ENCODE results near the gene RAP1GAP2.
A peak's percentile ranks its signal among the peaks of the same experiment; 100 is the strongest.
"Not testable (repeated sequence)": the region's sequence is repeated elsewhere in the genome, so short reads cannot be mapped to it uniquely, and the experiment has no call there.

RAP1GAP2 gene

DNA sequence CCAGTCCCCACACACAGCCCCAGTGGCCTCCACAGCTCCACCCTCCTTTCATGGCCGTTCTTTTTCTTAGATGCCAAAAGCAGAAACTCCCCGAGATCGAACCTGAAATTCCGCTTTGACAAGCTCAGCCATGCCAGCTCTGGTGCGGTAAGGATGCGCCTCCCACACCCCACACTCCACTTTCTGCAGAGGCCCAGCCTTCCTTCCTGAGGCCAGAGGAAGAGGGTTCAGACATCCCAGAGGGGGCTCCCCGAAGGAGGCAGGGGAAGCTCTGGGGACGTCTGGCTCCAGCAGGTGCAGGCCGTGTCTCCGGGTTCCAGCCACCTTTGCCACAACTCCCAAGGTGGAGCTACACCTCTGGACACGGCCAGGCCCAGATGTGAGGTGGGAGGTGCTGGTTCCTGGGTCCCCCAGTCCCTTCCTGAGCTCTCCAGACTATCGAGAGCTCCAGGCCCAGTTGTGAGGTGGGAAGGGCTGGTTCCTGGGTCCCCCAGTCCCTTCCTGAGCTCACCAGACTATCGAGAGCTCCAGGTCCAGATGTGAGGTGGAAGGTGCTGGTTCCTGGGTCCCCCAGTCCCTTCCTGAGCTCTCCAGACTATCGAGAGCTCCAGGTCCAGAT is 234.7 kb downstream of the RAP1GAP2 start:
- DNase-seq = not testable (repeated sequence)

DNA sequence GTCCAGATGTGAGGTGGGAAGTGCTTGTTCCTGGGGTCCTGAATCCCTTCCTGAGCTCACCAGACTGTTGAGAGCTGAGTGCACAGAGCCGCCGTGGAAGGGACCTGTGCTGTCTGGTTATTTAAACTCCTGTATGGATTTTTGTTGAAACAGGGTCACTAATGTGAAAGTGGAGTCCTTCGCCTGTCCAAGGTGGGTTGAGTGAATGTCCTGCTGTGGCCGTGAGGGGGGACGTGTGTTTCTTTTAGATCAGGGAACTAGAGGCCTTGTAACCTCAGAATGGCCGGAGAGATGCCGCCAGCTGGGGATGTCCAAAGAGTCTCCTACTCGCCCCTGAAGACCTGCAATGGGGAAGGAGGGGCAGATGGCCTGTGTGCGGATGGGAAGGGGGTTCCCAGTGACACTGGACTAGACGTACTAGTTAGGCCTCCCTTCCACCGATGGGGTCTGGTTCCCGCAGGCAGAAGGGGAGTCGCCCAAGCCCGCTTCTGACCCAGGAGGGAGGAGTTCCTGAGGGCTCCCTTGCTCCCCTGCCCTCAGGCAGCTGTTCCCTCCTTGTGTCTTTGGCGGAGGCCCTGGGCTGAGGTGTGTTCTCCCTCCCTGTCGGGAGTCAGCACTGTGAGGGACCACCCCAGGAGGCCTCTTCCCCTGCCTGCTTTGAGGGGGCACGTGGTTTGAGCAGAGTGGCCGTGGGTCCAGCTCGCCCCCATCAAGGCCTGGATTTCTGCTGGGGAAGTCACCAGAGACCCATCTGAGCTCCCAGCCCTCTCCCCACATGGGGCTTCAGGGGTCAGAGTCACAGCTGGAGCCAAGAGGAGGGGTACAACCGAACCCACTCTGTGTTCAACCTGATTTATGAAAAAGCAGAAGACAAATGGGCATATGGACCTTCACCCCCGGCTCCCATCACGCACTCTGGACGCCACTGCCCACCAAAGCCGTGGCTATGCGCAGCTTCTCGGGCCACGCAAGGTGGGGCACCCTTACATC is 236.3 kb downstream of the RAP1GAP2 start:
- DNase-seq = no peak

DNA sequence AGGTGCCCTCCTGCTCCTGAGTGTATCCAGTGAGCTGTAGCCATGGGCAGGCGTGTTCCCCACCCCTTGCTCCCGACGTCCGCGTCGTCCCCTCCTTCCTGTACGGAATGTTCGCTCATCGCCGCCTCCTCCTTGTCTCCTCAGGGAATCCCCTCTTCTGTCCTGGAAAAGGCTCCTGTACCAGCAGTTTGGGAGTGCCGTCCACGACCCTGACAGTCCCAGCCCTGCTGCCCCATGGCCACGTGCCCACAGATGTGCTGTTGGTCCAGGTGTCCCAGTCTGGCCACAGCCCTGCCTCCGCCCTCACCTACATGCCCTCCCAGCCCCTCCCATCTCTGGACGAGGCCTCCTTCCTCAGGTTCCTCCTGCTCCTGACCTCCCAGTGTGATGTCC is 237.0 kb downstream of the RAP1GAP2 start:
- no peak for DNase-seq

DNA sequence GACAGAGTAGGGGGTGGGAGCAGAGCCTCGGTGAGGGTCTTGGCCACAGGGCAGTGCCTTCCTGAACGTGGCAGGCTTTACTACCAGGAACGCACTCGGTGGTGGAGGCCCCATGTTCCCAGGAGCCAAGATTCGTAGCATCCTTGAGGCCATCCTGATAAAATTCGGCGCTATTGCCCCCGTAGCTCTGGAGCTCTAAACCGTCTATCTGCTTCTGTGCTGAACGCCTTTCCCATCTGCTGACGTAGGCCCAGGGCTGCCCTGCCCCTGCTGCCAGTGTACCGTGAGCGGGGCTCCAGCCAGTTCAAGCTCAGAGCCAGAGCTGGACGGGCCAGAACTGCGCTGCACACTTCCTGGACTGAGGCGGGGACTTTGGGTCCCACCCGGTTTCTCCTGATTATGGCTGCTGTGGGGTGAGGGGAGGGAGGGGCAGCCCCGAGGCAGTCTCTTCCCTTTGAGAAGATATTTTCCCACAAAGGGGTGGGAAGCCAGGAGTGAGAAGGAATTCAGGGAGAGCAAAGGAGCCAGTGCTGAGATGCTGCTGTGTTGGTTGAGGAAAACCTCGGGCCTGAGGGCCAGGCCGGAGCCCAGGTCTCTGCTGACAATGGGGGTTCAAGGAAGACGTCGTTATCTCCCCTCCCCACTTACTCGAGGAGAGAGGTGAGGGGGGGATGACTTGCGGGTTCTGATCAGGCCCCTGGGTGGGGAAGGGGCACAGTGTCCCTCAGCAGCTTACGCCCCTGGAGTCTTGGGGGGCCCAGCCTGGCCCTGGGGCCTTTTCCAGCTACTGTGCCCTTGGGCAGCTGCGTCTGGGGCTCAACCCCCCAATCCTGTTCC is 237.7 kb downstream of the RAP1GAP2 start:
- no peak for DNase-seq

DNA sequence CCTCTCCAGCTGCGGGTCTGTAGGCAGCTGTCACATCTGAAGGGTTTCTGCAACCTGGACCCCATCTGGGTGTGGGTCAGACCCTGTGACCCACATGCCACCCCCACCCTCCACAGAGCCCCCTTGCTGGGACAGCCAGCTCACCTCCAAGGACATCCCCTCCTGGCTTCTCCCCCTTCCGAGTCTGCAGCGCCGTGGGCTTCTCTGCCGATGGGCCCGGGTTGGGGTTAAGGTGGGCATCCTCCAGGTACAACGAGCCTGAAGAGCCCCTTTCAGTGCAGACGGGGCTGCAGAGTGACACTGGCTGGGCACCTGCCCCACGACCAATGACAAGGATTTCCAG is 238.3 kb downstream of the RAP1GAP2 start:
- no peak for DNase-seq

DNA sequence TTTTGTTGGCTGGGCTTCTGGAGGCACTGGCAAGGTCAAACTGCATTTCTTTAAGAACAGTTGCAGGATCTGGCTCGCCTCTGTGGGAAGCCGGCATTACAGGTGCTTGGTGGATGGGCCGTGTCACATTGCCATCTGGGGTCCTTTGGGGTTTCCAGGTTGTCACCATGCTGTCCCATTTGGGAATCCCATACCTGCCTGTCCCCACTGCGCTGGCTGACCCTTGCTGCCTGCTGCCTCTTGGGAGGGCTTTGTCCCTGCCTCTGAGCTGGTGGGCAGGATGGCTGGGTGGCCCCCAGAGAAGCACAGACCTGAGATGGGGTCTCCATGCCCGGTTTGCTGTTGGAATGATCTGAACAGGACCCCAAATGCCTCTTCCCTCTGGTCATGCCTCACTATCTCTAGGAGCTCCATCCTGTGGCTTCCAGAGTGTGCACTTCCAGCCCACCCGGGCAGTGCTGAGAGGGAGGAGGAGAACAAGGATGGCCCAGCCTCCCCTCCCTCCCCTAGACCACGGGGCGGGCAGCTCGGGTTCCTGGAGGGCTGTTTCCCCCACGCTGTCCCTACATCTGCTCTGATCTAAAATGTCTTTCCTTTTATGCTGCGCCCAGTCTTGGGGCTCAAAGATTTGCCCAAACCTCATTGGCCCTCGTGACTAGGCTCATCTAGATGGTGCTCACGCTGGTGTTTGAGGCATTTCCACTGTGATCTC is 239.2 kb downstream of the RAP1GAP2 start:
- no peak for DNase-seq

DNA sequence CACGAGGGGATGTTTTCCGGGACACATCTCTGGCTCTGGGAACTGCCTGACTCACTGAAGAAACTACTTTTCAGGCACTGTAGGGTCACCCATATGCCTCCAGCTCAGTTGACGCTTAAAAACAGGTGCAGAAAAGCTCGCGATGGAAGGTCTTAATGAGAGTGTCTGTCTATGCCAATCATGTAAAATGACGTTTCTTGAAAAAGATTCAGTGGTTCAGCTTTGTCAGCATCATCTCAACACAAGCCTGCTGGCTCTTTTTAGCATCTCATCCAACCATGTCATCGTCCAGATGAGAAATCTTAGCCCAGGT is 239.7 kb downstream of the RAP1GAP2 start:
- no peak for DNase-seq

DNA sequence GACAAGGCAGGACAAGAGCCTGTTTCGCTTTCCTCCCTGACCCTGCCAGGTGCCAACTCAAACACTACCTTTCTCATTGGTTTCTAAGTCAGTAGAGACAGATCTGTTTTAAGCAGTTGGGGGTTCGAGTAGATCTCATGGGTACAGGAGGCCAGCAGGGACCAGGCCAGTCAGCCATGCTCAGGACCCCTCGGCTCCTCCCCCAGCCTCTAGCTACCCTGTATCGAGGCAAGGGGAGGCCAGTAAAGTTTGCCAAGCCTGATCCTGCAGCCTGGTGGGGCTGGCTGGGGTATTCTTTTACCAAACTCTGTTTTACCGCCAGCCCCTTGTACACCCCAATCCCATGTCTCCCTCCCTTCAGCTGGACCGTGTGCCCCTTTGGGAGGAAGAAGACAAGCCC is 240.6 kb downstream of the RAP1GAP2 start:
- no peak for DNase-seq

DNA sequence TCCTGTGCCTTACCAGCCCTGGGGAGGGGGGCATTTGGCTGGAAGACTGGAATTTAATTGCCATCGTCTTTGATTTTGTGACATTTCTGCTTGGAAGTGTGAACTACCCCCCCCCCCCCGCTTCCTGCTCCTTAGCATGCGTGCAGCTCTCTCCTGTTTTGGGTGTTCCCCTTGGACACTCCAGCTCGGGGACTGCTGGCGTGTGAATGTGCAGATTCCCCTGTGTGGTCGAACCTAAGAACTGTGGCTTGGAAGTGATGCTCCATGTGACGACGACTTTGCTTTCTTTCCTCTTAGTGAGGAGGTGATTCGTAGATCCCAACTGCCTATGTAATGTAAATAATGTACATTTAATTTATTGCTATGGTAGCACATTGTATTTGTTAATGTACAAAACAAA is 241.0 kb downstream of the RAP1GAP2 start:
- no peak for DNase-seq

DNA sequence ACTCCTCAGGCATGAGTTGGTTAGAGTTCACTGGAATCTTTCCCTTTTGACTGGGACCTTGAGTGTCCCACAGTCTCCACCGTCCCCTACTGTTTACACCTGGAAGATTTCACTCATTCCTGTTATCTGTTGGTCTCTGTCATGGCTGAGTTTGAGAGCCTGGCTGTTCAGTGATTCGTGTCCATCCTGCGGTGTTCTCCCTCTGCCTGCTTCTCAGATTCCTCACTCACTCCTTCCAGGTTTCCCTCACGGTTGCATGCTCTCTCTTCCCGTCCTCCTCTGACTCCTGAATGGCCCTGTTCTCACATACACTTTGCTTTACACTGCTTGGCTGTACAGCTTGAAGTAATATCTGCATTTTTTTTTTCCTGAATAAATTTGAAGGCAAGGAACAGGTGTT is 242.7 kb downstream of the RAP1GAP2 start:
- no peak for DNase-seq

DNA sequence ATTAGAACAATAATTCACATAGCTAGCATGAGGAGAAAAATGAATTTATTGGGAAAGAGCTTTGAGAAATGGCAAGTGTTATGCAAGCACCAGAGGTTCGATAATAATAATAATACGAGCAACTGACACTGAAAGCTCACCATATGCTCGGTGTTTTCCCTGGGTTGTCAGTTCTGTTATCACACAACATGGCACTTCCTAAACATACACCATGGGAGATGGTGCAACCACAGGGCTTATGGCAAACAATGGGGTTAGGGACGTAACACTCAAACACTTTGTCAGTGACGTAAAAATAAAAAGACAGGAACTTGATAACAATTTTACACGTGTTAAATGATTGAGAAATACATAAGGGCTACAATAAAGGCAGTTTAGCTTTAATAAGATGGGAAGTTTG is 243.5 kb downstream of the RAP1GAP2 start:
- DNase-seq = no peak

DNA sequence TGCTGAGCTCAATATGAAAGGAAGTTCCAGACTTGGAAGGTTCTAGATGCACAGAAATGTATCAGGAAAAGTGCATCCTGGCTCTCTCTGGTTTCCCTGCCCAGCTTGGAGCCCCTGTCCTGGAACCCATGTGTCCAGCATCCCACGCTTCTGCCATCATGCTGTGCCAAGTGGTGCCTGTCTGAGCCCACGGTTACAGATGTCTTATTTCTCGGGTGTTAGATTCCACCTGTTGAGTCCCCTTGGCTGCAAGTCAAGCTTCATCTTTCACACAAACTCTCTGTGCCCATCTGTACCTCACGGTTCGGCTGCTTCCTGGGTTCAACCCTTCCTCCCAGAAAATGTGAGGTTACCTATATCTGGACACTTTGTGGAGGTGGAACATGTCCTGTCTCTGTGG is 244.6 kb downstream of the RAP1GAP2 start:
- no peak for DNase-seq

DNA sequence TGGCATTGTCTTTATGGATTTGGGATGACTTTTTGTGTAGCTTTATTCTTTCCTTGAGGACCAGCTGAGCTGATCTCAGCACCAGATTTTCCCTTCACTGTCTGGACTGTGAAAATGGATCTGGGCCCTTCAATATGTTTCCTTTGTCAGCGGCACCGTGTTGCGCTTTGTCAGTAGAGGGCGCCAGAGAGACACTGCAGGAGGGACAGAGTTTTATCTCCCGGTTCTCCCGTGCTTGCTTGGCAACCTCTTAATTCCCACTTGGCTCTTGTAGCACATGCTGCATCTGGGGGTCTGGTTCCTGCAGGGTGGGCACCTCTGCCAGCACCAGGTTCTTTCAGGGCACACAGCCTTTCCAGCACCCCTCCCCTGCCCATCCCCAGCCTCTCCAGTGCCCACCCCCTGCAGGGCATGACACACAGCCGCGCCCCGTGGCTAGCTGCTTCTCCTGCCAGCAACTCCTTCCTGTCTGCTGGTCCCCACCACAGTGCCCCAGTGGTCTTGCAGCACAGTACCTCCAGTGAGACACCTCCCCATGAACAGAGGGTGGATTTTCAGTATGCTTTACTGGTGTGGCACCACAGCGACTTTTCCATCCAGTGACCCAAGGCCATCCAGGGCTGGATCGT is 247.6 kb downstream of the RAP1GAP2 start:
- no peak for DNase-seq

DNA sequence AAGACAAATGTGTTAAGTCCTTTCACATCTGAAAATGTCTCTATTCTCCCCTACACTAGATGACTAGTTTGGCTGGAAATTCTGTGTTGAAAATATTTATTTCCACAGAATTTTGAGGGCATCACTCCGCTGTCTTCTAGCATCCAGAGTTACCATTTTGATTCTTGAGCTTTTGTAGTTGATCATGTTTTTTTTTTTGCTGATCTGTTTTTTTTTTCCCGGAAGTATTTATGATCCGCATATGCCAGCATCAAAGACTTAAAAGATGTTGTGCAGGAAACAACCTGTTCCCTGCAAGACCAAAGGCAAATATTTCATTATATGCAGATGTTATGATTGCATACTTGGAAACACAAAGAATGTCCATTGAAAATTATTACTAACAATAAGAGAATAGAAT is 250.5 kb downstream of the RAP1GAP2 start:
- DNase-seq = no peak

DNA sequence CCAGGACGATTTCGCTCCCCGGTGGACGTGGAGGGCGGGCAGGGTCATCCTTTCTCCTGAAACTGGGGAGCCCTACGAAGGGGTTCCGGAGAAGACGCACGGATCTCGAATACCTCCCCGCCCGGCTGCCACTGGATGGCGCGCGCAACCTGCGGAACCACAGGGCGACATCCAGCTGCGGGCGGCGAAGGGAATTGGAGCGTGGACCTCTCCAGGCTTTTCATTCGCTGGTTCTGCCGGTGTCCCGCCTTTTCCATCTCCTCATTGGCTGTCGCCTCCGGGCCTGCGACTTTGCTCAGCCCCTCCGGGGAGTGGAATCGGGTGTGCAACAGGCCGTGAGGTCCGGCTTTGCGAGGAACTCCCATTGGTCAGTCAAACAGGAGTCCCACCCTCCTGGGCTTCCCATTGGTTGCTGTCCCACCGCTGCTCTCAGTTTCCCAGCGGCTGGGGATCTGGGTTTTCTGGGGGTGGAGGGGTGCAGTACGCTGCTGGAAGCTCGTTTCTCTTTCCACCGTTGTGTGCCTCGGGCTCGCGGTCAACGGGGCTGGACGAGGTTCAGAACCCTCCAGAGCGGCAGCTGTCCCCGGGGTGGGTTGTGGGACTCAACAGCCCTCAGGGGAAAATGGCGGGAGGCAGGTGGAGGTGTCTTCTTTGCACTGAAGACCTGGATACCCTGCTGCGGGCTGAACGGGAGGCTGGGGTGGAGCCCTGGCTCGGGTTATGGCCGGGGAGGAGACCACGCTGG is 252.7 kb downstream of the RAP1GAP2 start:
- DNase-seq = peak; percentile 95

DNA sequence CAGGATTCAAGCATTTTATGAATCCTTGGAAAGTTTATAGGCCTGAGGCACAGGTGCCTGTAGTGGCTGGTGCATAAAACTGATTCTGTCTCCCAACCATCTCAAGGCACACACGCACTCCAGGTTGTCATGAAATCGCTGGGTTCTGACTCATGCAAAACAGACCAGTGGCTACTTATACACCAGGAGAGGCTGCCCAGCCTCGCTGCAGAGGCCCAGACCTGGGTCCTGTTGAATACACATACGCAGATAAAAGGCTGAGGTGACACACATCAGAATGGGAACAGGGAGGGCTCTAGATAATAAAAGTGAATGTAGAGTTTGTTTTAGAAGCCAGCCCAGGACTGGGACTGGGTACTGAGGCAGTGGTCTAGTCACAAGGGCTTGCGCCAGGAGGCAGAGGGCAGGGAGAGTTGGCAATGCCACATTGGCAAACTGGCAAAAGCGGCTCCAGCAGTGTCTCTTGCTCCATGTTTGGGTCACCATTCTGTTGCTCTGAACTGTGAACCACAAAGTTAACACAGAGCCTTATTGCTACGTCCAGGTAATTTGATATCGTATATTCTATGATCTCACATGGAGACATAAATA is 253.6 kb downstream of the RAP1GAP2 start:
- no peak for DNase-seq

DNA sequence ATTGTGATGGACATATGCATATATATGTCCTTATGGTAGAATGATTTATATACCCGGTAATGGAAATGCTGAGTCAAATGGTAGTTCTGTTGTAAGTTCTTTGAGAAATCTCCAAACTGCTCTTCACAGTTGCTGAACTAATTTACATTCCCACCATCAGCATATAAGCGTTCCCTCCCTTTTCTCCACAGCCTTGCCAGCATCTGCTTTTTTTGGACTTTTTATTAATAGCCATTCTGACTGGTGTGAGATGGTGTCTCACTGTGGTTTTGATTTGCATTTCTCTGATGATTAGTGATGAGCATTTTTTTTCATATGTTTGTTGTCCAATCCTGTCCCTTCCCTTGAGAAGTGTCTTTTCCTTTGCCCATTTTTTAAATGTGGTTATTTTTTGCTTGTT is 258.6 kb downstream of the RAP1GAP2 start:
- DNase-seq = not testable (repeated sequence)

DNA sequence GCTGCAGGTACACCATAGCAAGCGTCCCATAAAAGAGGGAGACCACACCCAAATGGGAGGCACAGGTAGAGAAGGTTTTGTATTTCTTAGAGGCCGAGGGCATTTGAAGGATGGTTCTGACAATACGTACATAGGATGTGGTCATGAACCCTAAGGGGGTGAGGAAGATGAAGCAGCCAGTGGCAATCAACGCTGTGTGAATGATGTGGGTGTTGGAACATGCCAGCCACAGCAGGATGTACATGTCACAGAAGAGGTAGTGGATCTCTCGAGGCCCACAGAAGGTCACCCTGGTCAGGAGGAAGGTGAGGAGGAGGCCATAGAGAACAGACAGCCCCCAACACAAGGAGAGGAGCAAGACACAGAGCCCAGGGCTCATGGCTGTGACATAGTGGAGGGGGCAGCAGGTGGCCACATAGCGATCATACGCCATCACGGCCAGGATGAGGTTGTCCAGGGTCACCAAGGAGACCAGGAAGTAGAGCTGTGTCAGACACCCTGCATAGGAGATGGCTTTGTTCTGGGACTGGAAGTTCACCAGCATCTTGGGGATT is 266.7 kb downstream of the RAP1GAP2 start:
- not testable (repeated sequence) for DNase-seq

DNA sequence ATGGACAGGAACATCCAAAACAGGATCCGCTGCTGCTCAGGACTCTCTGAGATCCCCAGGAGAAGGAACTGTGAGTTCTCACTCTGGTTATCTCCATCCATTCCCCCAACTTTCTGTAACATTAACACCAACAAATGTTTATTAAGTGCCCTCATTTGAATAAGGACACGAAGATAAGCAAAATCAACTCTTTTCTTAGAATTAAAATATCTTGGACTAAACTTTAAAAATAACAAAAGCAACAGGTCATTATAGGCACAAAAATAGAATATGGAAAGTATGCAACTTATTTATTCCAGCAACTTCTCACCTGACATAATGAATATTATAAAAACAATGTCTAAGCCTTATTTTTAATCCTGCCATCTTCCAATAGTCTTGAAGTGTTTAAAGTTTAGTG is 267.3 kb downstream of the RAP1GAP2 start, which contains the start of gene OR1D5:
Gene OR1D5, minus strand, starts transcription at position 101 of the 400 bp plus-strand sequence. Its CDS starts 0 bp downstream, at position 101.
- DNase-seq = not testable (repeated sequence)

DNA sequence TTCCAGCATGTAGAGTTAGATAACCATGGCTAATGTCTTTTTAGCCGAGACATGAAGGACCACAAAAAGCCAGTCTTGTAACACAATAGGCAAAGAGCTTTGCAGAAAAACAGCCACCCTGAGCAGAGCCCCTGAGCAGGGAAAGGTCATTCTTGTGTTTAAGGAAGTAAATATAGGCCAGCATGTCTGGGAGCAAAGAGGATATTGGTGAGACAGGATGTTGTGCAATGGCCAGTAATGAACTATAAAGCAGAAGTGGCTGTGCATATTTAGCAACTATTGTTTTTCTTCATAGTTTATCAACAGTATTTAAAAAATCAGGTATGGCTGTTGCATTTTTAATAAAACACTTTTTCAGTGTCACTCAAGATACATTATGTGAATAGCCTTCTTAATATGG is 269.0 kb downstream of the RAP1GAP2 start:
- DNase-seq = not testable (repeated sequence)

DNA sequence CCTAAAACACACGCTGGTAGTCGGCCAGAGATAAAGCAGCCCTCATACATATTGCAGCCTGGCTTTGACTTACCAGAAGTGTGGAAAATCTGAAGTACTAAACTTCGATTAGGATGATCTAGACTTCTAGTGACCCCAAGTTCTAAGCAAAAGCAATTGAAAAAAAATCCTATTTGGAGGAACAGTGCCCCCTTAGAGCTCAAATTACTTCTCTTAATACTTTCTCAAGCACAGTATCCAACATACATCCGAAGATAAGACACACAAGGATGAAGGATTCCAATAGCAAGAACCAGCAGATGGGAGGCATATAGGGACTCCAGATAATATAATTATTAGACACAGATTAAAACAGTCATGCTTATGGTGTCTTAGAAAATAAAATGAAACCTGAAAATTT is 277.6 kb downstream of the RAP1GAP2 start:
- DNase-seq = not testable (repeated sequence)

Measured in NCI-H1436 treated with DMSO at 0.1 percent for 48 hours (cell line).